ENCODE results near the gene WBP2.

DNA sequence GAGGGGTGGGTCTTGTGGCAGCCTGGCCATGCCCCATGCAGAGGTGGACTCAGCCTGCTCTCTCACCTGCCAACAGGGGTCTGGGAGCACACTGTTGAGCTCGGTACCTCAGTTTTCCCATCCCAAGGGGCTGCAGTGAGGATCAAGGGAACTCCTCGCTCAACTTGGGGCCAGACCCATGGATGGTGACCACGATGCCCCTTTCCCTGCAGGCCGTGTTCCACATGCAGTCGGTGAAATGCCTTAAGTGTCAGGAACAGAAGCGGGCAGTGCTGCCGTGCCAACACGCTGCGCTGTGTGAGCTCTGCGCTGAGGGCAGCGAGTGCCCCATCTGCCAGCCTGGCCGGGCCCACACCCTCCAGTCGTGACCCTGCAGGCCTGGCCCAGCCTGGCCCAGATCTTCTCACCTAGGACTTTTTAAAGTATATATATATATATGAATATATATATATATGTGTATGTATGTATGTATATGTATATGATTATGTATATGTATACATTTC is 31.0 kb downstream of the WBP2 start:
- TF ChIP-seq, protein P1, sequence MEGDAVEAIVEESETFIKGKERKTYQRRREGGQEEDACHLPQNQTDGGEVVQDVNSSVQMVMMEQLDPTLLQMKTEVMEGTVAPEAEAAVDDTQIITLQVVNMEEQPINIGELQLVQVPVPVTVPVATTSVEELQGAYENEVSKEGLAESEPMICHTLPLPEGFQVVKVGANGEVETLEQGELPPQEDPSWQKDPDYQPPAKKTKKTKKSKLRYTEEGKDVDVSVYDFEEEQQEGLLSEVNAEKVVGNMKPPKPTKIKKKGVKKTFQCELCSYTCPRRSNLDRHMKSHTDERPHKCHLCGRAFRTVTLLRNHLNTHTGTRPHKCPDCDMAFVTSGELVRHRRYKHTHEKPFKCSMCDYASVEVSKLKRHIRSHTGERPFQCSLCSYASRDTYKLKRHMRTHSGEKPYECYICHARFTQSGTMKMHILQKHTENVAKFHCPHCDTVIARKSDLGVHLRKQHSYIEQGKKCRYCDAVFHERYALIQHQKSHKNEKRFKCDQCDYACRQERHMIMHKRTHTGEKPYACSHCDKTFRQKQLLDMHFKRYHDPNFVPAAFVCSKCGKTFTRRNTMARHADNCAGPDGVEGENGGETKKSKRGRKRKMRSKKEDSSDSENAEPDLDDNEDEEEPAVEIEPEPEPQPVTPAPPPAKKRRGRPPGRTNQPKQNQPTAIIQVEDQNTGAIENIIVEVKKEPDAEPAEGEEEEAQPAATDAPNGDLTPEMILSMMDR (IDR thresholded peaks at IDR 0.05; ENCODE audit: poor library complexity, severe bottlenecking): no peak
- TF ChIP-seq, protein P2, sequence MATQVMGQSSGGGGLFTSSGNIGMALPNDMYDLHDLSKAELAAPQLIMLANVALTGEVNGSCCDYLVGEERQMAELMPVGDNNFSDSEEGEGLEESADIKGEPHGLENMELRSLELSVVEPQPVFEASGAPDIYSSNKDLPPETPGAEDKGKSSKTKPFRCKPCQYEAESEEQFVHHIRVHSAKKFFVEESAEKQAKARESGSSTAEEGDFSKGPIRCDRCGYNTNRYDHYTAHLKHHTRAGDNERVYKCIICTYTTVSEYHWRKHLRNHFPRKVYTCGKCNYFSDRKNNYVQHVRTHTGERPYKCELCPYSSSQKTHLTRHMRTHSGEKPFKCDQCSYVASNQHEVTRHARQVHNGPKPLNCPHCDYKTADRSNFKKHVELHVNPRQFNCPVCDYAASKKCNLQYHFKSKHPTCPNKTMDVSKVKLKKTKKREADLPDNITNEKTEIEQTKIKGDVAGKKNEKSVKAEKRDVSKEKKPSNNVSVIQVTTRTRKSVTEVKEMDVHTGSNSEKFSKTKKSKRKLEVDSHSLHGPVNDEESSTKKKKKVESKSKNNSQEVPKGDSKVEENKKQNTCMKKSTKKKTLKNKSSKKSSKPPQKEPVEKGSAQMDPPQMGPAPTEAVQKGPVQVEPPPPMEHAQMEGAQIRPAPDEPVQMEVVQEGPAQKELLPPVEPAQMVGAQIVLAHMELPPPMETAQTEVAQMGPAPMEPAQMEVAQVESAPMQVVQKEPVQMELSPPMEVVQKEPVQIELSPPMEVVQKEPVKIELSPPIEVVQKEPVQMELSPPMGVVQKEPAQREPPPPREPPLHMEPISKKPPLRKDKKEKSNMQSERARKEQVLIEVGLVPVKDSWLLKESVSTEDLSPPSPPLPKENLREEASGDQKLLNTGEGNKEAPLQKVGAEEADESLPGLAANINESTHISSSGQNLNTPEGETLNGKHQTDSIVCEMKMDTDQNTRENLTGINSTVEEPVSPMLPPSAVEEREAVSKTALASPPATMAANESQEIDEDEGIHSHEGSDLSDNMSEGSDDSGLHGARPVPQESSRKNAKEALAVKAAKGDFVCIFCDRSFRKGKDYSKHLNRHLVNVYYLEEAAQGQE (IDR thresholded peaks at IDR 0.05; ENCODE audit: borderline replicate concordance): no peak
- no peak for TF ChIP-seq EZH2 (IDR thresholded peaks at IDR 0.05; ENCODE audit: borderline replicate concordance, insufficient read depth, low read length, poor library complexity, severe bottlenecking)
